ENCODE measurements around the gene CCDC88C.

The CCDC88C gene

GRCh38 chr14:91305650-91306431 is 111.8 kb downstream of the CCDC88C start:
- DNase-seq: no peak

- DNase-seq: no peak
Measured at GRCh38 chr14:91303924-91304229, 113.7 kb downstream of the CCDC88C start.

GRCh38 chr14:91303091-91303923 is 114.3 kb downstream of the CCDC88C start:
- peak; percentile 43 for DNase-seq

- DNase-seq: no peak
Measured at GRCh38 chr14:91302391-91302790, 115.2 kb downstream of the CCDC88C start.

- no peak for DNase-seq
Measured at GRCh38 chr14:91300957-91301356, 116.7 kb downstream of the CCDC88C start.

- DNase-seq: no peak
Measured at GRCh38 chr14:91300283-91300895, 117.2 kb downstream of the CCDC88C start.

GRCh38 chr14:91299121-91300115 is 118.2 kb downstream of the CCDC88C start:
- DNase-seq: no peak

GRCh38 chr14:91298576-91298975 is 119.0 kb downstream of the CCDC88C start:
- no peak for DNase-seq

- no peak for DNase-seq
Measured at GRCh38 chr14:91297081-91297711, 120.4 kb downstream of the CCDC88C start.

GRCh38 chr14:91295851-91296796 is 121.5 kb downstream of the CCDC88C start:
- DNase-seq: no peak

GRCh38 chr14:91295276-91295845 is 122.3 kb downstream of the CCDC88C start:
- DNase-seq: no peak

GRCh38 chr14:91294153-91294552 is 123.5 kb downstream of the CCDC88C start:
- no peak for DNase-seq

- no peak for DNase-seq
Measured at GRCh38 chr14:91293281-91293680, 124.3 kb downstream of the CCDC88C start.

- DNase-seq: no peak
Measured at GRCh38 chr14:91292491-91292890, 125.1 kb downstream of the CCDC88C start.

GRCh38 chr14:91291786-91292405 is 125.7 kb downstream of the CCDC88C start:
- DNase-seq: no peak

- DNase-seq: no peak
Measured at GRCh38 chr14:91290986-91291385, 126.6 kb downstream of the CCDC88C start.

- DNase-seq: no peak
Measured at GRCh38 chr14:91289464-91289863, 128.2 kb downstream of the CCDC88C start.

- no peak for DNase-seq
Measured at GRCh38 chr14:91288876-91289275, 128.7 kb downstream of the CCDC88C start.

GRCh38 chr14:91286530-91286937 is 131.1 kb downstream of the CCDC88C start:
- DNase-seq: peak; percentile 77
